Activated CD8-positive, alpha-beta memory T cell treated with anti-CD3 and anti-CD28 coated beads, Interleukin-2, amount 50 U/mL, for 24 hours (primary cell): ENCODE results near the gene COPE.
"Not testable (repeated sequence)": the region's sequence is repeated elsewhere in the genome, so short reads cannot be mapped to it uniquely, and the experiment has no call there.

ENCODE experiments used
- DNase-seq: peaks from one replicate; pipeline ENCODE4 v3.0.0-alpha.2; 2020; ENCODE audit errors: extremely low read depth

Gene COPE

DNA sequence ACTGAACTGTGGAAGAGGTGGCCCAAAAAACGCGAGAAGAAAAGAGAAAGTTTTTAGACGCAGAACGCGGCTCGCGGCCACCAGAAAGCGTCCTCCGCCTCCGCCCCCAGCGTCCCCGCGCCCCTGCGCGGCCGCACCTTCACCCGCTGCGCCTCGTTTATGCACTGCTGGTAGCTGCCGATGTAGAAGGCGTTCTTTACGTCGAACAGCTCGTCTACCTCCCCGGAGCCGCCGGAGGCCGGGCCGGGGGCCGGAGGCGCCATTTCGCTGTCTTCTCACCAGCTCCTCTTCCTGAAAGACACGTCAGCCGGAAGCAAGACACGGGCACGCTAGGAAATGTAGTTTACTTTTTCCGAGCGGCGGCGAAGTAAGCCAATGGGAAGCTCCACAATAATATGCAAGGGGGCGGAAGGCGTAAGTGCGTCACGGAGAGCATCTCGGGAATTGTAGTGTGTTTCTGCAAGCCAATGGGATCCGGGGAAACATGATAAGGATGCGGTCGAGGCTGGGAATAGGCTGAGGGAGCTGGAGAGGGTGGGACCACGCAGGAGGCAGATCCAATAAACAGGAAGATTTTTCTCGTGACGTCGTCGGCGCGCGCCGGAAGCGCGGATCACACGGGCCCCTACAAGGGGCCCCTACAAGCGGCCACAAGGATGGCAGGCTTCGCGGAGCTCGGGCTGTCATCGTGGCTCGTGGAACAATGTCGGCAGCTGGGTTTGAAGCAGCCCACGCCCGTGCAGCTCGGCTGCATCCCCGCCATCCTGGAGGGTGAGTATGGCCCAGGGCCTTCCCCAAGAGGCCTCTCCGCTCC lies at the start of gene COPE, which contains the start of gene DDX49:
COPE (minus strand) TSS at position 302 of the 814 bp plus-strand sequence; CDS start at position 263, 39 bp downstream.
DDX49 (plus strand) TSS at position 630 of the 814 bp plus-strand sequence; CDS start at position 657, 27 bp downstream.
- DNase-seq = peak; percentile 99

DNA sequence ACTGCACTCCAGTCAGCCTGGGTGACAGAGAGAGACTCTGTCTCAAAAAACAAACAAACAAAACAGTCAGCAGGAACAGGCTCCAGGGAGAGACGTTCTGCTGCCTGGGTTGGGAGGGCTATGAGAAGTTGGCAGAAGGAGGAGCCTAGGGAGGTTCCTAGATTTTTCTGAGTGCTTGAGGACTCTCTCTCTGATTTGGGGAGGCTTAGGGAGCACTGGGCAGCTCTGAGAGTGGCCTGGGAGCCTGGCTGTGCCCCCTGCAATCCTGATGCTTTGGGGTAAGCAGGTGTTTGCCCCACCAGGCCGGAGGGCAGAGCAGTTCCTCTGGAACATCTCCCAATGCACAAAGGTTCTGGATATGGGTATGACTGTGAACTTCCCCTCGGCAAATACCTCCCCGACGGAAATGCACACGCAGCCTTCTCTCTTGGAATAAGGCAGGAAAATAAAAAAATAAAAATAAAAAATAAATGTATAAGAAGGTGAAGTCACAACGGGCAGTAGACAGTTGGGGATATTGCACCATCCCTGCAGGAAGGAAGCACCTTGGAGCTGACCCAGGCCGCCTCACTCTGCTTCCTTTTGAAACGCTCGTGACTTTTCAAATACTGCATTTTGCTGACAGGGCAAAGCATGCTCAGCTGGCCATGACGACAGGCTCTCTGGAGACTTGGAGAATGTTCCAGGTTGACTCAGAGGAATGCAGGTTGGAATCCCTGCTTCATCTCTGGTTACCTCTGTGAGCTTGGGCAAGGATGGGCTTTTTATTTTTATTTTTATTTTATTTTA lies 48.4 kb upstream of the COPE start:
- DNase-seq = no peak

DNA sequence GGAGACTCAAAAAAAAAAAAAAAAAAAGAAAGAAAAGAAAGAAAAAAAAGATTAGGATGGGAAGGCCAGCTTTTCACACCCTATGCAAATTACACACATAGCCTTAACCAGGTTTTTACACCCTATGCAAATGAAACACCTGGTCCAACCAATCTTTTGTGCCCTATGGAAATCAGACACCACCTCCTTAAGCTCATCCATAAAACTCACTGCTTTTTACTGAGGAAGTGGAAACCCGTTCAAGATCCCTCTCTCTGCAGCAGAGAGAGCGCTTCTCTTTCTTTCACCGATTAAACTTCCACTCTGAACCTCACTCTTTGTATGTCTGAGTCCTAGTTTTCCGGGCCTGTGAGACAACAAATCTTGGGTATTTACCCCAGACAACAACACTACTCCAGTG lies 47.1 kb upstream of the COPE start:
- no peak for DNase-seq

DNA sequence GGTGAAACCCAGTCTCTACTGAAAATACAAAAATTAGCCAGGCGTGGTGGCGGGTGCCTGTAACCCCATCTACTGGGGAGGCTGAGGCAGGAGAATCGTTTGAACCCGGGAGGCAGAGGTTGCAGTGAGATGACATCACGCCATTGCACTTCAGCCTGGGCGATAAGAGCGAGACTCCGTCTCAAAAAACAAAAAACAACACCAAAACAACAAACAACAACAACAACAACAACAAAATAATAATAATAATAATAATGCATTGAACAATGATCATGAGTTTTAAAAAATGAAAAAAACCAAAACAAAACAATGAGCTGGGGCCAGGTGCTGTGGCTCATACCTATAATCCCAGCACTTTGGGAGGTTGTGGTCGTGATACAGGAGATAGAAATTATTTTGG lies 44.9 kb upstream of the COPE start:
- no peak for DNase-seq

DNA sequence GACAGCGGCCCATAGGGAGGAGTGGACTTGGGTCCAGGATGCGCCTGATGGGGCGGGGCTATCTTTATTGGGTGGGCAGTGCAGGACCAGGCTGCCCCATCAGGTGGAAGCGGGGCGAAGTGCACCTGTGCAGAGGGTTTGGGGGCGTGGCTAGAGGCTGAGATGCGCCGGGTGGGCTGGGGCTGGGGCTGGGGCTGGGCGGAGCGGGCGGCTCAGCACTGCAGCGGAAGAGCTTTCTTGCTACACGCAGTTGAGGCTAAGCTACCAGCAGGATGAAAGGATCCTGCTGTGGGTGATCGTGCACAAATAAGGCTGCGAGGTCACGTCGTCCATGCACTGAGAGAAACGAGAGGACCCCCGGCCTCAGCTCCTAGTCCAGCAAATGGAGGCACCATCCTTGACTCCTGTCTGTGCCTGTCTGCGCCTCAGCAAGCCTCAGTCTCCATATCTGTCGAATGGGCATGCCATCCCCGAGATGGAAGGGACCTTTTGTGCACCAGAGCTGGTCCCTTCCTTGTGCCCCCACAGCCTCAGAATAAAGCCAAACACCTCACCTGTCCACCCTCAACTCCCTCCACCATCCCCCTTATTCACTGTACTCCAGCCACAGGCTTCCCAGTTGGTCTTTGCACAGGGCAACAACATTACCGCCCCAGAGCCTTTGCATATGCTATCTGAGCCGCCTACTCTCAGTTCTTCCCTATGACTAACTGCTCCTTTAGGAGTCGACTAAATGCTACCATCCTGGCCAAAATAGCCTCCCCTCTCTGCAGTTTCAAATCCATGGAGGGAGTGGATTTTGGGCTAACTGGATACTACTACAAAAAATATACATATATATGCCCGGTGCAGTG lies 42.8 kb upstream of the COPE start:
- DNase-seq = no peak

DNA sequence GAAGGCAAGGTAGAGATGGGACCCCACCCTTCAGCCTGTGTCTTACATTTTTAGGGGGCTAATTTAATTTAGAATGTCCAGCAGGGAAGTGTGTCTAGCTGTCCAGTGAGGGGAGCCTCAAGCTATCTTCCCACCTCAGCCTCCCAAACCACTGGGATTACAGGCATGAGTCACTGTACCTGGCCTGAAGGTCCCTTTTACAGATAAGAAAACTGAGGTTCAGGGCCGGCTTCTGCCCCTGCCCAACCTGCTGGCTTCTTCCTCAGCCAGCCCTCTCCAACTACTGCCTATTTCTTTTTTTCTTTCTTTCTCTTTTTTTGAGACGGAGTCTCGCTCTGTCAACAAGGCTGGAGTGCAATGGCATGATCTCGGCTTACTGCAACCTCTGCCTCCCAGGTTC lies 41.2 kb upstream of the COPE start:
- no peak for DNase-seq

DNA sequence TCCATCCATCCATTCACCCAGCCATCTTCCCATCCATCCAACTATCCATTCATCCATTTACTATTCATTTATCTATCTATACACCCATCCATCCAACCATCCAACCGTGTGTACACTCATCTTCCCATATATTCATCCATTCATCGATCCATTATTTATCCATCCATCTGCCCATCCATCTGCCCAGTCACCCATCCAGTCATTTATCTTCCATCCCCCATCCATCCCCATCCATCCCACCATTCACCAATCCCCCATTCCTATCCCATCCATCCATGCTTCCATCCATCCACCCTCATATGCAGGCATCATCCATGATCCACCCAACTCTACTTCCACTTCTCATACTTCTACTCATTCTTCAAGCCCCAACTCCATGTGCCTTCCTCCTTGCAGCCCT lies 35.9 kb upstream of the COPE start:
- no peak for DNase-seq

DNA sequence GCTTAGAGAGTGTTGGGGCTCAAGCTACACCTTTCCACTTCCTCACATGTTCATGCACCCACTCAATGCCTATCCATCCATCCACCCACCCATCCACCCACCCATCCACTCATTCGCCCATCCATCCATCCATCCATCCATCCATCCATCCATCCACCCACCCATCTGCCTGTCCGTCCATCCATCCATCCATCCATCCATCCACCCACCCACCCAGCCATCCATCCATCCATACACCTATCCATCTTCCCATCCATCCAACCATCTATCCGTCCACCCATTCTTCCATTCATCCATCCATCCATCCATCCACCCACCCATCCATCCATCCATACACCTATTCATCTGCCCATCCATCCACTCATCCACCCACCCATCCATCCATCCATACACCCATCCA lies 34.9 kb upstream of the COPE start:
- DNase-seq = no peak

DNA sequence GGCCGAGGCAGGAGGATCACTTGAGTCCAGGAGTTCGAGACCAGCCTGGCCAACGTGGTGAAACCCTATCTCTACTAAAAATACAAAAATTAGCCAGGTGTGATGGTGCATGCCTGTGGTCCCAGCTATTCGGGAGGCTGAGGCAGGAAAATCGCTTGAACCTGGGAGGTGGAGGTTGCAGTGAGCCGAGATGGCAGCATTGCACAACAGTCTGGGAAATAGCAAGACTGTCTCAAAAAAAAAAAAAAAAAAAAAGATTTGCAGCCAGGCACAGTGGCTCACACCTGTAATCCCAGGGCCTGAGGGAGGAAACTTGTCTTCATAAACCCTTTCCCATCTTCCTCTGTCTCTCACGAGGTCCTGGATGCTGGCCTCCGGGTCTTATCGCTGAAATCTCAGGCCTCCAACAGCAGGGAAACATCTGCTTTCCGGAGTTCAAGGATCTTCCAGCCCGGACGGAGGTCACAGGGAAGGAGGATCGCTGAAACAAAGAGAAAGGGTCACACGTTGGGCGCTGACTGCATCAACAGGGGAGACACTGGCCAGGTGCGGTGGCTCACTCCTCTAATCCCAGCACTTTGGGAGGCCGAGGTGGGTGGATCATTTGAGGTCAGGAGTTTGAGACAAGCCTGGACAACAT lies 33.3 kb upstream of the COPE start:
- not testable (repeated sequence) for DNase-seq

DNA sequence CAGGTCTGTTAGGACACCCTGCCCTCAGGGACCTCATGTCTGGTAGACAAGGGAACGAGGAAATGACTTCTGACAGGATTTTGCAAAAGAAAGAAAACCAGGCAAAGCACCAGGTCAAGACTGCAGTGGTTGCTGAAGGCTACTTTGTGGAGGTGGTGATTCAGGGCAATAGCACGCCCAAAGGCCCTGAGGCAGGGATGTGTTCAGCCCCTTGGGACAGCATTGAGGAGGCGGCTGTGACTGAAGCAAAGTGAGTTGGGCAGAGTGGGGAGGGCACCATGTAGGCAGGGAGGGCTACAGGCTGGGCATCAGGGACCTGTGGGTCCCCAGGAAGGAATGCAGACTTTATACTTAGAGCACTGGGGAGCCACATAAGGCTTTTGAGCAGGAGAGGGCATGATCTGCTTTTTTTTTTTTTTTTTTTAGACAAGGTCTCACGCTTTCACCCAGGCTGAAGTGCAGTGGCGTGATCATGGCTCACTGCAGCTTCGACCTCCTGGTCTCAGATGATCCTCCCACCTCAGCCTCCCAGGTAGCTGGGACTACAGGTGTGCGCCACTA lies 32.6 kb upstream of the COPE start:
- no peak for DNase-seq

DNA sequence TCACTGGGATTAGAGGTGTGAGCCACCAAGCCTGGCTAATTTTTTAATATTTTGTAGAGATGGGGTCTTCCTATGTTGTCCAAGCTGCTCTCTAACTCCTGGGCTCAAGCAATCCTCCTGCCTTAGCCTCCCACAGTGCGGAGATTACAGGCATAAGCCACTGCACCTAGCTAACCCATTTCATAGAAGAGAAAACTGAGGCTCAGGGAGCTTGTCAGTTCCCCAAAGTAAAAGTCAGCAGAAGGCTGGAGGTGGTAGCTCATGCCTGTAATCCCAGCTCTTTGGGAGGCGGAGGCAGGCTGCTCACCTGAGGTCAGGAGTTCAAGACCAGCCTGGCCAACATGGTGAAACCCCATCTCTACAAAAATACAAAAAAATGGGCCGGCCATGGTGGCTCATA lies 30.7 kb upstream of the COPE start:
- no peak for DNase-seq

DNA sequence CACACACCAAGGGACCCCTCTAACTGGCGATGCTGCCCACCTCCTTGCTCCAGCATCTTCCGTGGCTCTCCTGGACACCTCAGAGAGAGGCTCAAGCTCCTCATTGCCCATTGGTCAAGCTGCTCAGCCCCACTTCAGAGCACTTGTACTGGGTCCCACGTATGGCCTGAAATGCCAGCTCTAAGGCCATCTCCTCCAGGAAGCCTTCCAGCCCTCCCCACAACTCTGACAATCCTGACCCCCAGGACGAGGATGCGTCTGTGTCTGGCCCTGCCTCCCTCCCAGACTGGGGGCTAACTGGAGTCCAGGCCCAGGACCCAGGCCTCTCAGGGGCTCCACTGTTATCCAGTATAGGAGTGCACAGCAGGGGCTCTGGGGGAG lies 29.8 kb upstream of the COPE start:
- no peak for DNase-seq

DNA sequence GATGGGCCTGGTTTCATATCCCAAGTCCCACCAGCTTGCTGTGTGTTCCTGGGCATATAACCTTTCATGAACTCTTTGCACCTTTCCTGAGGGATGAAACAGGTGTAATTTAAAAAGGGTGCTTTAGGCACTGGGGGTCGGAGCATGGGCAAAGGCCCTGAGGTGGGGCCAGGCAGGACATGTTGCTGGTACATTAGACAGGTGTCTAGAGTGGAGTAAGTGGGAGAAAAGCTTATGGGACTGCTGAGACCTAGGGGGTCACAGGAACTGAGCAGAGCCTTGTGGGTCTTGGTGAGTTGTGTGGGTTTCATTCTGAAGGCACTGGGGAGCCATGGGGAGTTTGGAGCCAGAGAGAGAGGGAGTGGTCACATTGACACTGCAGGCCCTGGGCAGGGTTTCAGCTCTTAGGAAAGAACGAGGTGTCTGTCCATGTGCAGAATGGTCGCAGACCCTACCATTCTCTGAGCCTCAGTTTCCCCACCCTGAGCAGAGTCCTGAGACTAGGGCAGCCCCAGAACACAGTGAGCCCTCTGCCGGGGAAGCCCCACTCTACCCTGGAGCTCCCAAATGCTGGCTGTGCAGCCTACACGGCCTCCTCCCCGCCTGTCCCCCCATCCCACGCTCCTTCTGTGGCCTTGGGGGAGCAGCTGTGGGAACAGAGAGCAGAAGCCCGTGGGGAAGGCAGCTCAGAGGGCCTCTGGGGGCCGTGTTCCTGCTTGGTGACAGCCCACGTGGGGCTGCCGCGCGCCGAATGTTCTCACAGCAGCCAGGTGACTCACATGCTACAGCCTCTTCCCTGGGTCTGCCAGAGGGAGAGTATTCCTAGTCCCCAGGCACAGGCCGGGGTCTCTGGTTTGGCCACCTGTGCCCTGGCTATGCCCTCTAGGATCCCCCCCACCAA lies 29.1 kb upstream of the COPE start:
- DNase-seq = no peak

DNA sequence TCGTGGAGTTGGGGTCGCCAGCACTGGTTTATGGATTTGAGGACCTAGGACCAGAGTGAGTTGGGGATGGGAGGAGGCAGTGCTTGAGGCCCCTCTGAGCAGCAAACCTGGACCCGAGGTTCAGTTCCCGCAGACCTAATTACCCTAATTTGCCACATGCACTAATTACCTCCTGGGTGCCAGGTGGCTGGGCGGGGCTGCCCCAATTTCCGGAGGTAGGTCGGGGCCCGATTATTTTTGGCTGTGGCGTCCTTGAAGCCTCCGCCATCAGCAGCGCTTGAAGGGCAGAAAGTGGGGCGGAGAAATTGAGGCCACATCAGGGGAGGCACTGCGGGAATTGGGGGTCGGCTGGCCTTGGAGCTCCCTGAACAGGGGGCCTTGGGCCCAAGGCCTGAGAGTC lies 27.7 kb upstream of the COPE start:
- DNase-seq = no peak

DNA sequence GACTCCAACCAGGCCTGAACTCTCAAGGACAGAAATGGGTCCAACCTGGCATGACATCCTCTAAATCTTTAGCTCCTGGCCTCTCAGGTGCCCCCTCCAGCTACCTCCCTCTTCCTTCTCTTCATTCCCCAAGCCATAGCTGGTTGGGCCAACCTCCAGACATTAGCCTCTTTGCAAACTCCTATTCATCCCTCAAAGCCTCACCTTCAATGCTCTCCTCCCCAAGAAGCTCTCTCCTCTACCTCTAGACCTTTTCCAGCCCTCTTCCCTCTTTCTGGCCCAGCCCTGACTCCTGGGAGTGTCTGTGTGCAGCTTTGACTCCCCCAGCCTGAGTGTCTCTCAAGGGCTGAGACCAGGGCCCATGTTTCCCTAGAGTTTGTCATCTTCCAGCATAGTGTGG lies 27.1 kb upstream of the COPE start:
- no peak for DNase-seq

DNA sequence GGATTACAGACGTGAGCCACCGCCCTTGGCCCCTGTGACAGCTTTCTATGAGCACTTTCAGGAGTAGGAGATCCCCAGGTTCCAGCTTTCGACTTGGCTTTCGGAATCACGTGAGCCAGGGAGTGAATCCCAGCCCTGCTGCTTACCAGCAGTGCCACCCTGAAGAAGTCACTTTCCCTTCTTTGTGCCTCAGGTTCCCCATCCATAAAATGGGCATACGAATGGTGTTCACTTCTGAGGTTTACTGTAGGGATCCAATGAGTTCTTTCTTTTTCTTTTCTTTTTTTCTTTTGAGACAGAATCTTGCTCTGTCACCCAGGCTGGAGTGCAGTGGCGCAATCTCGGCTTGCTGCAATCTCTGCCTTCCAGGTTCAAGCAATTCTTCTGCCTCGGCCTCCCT lies 26.1 kb upstream of the COPE start:
- no peak for DNase-seq

DNA sequence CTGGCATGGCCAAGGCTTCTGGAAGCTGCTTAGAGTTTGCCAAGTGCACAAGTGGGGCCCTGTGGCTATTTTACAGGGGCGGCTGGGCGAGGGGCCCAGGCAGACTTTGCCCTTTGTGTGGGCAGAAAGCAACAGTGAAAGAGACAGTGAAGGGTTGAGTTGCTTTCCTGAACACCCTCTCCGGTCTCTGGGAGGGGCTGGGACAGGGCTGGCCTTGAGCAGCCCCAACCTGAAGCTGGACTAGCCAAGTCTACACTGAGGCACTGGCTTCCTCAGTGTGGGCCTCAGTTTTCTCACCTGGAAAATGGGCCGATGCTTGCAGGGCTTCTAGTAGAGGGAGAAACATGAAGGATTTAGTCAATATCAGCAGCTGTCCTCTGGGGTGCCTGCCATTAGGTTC lies 24.3 kb upstream of the COPE start:
- DNase-seq = no peak

DNA sequence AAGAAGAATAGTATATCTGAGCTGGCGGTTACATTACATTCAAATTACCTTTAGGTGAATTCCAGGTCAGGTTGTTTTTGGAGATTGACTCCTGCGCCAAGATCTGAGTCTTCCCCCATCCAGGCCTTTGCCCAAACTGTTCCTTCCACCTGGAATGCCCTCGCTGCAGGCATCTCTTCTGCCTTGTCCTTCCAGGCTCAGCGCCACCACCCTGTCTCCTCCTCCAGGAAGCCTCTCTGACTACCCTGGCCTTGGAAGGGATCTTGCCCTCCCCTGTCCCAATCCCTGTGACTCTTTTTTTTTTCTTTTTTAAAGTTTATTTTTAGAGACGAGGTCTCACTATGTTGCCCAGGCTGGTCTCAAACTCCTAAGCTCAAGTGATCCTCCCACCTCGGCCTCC lies 23.5 kb upstream of the COPE start:
- no peak for DNase-seq

DNA sequence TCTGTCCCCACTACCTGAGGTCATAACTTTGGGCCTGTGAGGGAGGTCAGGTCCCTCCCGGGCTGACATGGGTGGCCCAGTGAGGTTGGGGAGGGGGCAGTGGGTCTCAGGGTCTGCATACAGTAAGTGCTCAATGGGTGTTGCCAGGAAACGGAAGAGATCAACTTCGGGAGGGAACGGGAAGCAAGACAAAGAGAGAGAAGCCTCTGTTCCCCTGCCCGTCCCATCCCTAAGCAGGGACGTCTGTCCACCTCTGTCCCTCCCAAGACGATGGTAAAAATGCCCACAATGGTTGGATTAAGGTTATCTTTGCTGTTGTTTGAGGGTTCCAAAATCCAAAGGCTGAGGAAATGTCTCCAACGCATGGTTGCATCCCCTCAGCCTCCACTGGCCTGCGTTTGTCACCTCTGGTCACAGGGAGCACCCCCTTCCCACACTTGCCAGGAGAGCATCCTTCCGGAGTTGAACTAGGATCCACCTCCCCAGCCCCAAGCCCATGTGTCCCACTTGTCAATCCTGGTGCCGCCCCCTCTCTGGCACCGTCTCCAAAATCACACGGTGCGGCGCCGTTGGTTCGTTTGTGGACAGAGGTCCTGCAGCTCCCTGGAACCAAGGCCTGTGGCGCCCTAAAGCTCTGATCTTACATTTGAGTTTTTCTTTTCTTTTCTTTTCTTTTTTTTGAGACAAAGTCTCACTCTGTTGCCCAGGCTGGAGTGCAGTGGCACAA lies 22.6 kb upstream of the COPE start:
- DNase-seq = no peak
